GM18511 (cell line): ENCODE results near the gene ITK.
A peak's percentile ranks its signal among the peaks of the same experiment; 100 is the strongest.

ENCODE experiments used
- ATAC-seq: cut with Tn5 transposase; IDR thresholded peaks from one replicate; pipeline ENCODE4 v1.9.1; 2021; ENCODE audit warnings: mild to moderate bottlenecking, moderate library complexity; ENCODE audit not compliant: unreplicated experiment

ITK gene

DNA sequence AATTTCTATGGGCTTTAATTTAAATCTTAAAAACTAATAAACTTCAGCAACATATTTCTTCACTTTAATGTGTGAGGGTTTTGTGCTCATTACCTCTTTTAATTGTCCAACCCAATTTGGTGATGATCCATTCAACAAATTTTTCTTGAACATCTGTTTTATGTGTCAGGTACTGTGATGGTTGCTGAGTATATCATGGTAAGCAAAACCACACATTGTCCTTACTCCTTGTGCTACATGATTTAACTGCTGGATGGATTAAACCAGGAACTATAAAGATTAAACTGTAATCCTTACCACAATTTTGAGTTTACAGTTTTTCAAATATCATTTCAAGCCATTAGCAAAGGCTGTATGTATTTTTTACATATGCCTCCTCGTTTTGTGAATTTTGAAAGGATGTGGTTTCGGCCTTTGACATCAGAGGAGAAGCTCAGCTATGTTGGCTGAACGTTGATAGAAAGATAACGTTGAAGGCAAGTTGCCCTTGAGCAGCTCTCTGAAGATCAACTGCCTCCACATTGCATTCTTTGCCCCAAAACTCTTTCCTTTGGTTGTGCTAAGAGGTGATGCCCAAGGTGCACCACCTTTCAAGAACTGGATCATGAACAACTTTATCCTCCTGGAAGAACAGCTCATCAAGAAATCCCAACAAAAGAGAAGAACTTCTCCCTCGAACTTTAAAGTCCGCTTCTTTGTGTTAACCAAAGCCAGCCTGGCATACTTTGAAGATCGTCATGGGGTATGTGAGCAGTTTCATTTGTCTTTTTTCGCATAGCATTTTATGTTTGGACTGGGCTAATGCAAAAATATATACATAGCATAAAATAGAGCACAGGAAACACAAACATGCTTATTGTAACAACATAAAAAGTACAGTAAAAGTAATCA is at the start of gene ITK:
Gene ITK (plus strand): TSS at position 467 of the 891 bp plus-strand sequence. CDS start 138 bp downstream, at position 605.
- no peak for ATAC-seq

DNA sequence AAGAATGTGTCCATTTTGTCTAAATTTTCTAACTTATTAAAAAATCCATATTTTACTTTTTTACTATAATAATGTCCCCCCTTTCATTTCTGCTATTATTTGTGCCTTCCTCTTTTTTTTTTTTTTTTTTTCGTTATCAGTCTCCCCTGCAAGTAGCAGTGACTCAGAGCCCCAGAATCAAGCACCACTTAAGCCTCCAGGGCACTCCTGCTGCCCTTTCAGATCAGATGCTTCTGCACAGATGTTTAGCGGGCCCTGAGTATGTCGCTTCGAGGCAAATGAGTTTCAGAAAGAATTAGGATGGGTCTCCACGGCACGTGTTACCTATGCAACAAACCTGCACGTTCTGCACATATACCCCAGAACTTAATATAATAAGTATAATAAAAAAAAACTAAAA is 49.7 kb upstream of the ITK start:
- ATAC-seq = peak; percentile 42

DNA sequence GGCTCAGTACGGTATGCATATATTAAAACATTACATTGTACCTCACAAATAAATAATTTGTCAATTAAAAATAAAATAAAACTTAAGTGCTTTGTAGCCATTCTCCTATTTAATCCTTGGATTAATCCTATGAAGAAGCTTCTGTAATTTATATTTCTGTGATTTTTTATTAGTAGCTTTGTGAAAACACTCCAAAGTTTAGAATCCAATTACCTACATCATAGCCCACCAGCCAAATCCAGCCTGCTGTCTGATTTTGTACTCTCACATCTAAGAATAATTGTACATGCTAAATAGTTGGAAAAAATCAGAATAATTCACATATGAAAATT is 48.4 kb upstream of the ITK start:
- ATAC-seq = no peak

DNA sequence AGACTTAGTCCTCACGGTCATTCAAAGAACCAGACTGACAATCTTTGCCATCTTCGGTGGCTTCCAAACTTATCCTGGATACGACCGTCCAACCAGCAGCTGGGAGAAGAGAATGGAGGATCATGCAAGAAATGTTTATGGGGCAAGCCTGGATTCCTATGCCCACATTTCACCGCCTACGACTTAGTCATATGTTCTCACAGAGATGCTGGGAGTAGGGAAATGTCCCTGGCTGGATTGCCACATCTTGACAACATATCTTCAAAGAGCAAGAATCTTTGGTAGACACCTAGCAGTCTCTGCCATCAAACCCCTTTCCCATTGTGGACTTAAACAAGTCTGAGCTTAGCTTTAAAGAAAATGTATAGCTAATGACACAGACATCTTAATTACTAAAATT is 42.9 kb upstream of the ITK start:
- no peak for ATAC-seq

DNA sequence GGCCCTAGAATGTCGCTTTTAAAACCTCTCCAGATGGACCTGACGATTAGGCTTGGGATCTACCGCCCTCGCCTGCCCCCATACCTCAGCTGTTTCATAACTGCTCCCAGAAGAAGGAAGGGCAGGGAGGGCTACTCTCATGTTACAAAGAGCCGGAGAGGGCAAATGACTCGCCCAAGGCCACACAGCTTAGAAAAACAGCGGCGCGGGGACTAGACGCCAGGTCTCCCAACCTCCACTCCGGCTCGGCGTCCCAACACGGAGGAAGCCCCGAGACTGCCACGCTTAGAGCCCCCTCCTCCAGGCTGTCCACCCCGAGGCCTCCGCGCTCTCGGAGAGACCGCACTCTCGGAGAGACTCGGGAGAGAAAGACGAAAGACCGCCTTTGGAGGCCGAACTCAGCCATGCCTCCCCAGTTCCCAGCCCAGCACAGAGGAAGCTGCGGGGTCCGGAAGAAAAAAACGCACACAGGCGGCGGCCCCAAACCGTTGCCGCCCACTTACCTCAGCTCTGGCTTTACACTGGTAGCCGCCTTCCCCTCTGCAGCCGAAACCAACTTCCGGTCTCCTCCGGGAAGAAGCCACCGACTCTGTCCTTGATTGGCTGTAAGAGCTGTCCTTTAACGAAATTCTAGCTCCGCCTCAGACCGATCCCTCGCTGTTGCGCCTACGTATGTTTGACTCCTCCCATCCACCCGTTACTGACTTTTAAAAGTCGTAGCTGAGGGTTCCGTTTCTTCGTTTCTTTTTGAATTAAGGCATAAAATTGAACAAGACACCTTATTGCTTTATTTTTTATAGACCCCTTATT is 38.1 kb upstream of the ITK start, which contains the start of gene MED7:
Gene MED7 (minus strand): TSS at position 549 of the 810 bp plus-strand sequence. CDS start 3,434 bp downstream, outside the sequence.
- ATAC-seq = peak; percentile 100

DNA sequence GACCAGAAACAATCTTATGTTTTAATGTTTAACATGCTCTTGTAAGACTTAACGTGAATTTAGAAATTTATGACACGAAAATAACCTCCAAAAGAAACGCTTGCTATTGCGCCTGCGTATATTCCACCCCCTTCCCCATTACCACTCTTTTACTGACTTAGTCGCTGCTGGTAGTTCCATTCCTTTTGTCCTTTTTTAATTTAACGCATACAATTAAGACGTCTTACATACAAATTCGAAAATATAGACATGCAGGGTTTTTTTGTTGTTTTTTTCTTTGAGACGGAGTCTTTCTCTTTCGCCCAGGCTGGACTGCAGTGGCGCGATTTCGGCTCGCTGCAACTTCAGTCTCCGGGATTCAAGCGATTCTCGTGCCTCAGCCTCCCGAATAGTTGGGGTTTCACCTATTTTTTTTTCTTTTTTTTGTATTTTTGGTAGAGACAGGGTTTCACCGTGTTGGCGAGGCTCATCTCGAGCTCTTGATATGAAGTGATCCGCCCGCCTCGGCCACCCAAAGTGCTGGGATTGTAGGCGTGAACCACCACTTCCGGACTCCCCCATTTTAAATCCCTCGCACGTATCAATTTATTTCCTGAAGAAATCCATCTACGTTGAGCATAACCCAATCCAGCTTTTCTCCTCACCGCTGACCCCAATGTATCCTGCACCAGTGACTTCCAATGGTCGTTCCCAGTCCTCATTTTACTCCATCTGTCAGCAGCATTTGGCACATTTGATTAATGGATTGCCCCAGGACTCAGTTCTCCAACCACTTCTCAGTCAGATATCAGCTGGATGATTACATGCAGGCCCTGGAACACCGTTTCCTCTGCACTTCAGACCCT is 37.3 kb upstream of the ITK start:
- peak; percentile 47 for ATAC-seq

DNA sequence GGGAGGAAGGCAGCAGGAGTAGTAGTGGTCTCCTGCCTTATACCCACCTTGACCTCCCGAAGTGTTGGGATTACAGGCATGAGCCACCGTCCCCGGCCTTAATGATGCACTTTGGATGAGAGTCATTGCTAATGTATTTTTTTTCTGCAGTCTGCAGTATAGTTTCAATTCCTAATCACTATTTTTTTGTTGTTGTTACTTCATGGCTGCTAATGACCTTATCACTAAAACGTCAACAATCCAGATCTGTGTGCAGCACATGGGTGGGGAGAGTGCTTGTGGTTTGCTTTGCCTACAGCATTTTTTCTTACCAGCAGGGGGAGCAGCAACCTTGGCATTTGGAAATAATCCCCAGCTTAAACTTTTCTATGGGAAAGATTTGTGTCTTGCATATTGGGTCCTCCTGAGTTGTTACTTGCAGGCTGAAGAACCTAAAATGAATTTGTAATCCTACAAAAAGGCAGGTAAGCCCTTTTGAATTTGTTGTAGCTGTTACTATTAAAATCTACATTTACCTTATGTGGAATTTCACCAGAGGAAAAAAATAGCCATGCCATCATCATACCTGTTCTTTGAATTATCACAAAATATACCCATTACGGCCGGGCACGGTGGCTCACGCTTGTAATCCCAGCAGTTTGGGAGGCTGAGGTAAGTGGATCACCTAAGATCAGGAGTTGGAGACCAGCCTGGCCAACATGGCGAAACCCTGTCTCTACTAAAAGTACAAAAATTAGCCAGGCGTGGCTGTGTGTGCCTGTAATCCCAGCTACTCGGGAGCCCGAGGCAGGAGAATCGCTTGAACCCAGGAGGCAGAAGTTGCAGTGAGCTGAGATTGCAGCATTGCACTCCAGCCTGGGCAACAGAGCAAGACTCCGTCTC is 31.7 kb upstream of the ITK start:
- peak; percentile 83 for ATAC-seq

DNA sequence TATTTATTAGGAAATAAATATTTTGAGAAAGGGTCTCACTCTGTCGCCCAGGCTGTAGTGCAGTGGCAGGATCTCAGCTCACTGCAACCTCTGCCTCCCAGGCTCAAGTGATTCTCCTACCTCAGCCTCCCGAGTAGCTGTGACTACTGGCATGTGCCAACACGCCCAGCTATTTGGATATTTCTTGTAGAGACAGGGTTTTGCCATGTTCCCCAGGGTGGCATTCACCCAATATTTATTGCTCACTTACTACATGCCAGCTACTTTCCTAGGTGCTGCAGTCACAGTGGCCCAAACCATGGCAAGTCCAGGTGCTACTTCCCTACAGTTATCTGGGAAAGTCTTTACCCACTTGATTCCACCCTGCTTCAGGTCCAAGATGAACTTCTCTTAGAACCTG is 29.6 kb upstream of the ITK start:
- ATAC-seq = no peak

- no peak for ATAC-seq
Measured at GRCh38 chr5:157155297-157155696, 25.3 kb upstream of the ITK start.

- ATAC-seq = no peak
Measured at GRCh38 chr5:157157293-157157891, 23.2 kb upstream of the ITK start.

- ATAC-seq = no peak
Measured at GRCh38 chr5:157159209-157159751, 21.4 kb upstream of the ITK start.

DNA sequence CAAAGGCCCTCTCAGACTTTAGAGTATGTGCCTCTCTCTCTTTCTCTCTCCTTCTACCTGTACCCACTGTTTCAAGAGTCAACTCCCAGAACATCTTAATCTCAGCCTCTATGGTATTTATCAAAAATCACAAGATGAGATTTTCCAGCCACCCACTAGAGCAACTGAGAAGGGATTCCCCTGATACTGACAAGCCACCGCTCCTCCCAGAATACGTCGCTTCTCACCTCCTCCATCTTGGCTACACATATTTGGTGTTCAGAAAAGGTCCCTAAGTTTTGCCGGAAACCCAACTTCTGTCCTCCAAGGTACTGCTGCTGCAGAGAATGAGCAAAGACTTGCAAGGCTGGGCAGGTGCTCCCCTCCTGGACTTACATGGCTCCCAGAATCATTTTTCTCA is 20.6 kb upstream of the ITK start:
- ATAC-seq = no peak

GRCh38 chr5:157161996-157162395 is 18.6 kb upstream of the ITK start:
- no peak for ATAC-seq

- ATAC-seq = no peak
Measured at GRCh38 chr5:157162919-157163510, 17.6 kb upstream of the ITK start.

DNA sequence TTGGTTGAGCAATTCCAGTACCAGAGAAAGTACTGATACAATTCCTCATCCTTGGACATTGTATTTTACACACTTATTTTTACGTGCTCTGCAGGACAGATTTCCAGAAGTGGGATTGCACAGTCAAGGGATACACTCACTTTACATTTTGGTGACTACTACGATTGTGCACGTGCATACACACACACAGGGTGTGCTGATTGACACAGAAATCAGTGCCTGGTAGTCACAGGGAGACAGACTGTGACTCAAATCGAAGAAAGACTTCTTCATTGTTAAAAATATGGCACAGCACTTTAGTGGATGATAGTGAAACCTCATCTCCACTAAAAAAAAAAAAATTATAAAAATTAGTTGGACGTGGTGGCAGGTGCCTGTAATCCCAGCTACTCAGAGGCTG is 16.1 kb upstream of the ITK start:
- ATAC-seq = no peak

GRCh38 chr5:157165261-157165660 is 15.4 kb upstream of the ITK start:
- ATAC-seq = no peak

- no peak for ATAC-seq
Measured at GRCh38 chr5:157165668-157166067, 15.0 kb upstream of the ITK start.

DNA sequence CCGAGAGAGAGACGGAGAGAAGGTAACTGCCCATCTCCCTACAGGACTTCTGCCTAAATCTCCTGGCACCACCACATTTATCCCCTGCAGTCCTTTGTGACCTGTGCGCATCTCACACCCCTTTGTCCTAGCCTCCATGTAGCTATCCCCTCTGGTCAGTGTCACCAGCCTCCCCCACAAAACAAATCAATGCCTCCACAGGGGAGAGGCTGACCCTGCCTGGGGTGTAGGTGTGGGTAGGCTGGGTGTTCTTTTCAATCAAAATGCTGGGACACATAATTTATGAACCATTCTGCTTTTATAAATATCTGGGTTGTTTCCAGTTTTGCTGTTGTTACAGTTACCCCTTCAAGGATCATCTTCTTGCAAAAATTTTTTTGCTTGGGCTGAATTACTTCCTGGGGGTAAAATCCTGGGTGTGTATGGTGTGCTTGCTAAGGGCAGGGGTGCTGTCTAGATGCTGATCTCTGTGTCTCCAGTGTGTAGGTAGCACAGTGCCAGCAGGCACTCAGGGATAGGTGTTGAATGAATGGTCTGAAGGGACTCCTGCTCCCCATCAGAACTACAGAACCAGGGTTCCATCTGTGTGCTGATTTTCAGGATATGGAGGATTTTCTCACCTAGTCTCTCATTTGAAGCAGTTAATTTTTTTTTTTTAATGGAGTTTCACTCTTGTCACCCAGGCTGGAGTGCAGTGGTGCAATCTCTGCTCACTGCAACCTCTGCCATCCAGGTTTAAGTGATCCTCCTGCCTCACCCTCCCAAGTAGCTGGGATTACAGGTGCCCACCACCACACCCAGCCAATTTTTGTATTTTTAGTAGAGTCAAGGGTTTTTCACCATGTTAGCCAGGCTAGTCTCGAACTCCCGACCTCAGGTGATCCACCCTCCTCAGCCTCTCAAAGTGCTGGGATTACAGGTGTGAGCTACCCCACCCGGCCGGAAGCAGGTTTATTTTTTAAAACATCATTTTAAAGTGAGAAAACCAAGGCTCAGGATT is 14.1 kb upstream of the ITK start, which contains the start of gene GARIN3:
Gene GARIN3 (minus strand): TSS at position 51 of the 1,000 bp plus-strand sequence. CDS start 96 bp downstream, outside the sequence.
- ATAC-seq = no peak
